ENCODE results near the gene CCDC40. TPM values are rescaled to one million over a fixed set of nuclear protein-coding genes. Genes with fewer than 3 reads are reported as not detected.

Gene CCDC40
- total RNA-seq, 1 experiment from 2014 or later = 14.2 TPM

DNA sequence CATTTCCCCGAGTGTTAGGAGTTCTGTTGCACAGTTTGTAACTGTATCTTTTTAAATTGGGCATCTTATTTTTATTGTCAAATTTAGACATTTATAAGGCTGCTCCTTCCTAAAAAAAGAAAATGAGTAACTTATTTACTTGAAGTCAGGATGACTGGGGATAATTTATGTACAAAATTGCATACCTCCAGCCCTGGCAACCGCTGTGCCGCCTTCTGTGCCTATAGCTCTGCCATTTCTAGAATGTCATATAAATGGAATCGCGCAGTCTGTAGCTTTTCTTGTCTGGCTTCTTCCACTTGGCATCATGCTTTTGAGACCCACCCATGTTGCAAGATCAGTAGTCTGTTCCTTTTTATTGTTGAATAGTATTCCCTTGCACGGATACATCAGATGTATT, 36.0 kb downstream of the CCDC40 start:
- no TSS peak for BruUV-seq (replicated peaks)
- CTCF ChIA-PET = no interaction called here
- POLR2A ChIA-PET (ENCODE audit: unreplicated experiment) = no interaction called here
- no peaks in the 10 kb centered on the region for H3K9me3 ChIP-seq (ENCODE audit: insufficient read depth, low read depth)
- no peaks in the 10 kb centered on the region for H3K79me2 ChIP-seq (ENCODE audit: low read depth)
- no peak overlapping the region for H3K27ac ChIP-seq
- no peaks in the 10 kb centered on the region for H3K27me3 ChIP-seq (ENCODE audit: insufficient read depth, low read depth)
- H3K4me3 ChIP-seq = no peak overlapping the region
- no peak overlapping the region for H3K4me2 ChIP-seq
- intact Hi-C loops (cut with micrococcal nuclease; ENCODE audit: unreplicated experiment) = no loop called here
- no peak for TF ChIP-seq EZH2 (IDR thresholded peaks at IDR 0.05; ENCODE audit: low read depth)
- no peak for TF ChIP-seq CTCF (conservative IDR thresholded peaks at IDR 0.05)
- H2AFZ ChIP-seq = no peak overlapping the region
- H3K9me2 ChIP-seq (ENCODE audit: insufficient read depth) = no peaks in the 10 kb centered on the region
- H4K20me1 ChIP-seq (ENCODE audit: insufficient read depth) = no peaks in the 10 kb centered on the region
- DNase-seq = no peak
- no peaks in the 10 kb centered on the region for H3K4me1 ChIP-seq (replicated peaks; ENCODE audit: insufficient read depth)
- H3F3A ChIP-seq (ENCODE audit: insufficient read depth, low read depth) = no peaks in the 10 kb centered on the region
- no peaks in the 10 kb centered on the region for H3K36me3 ChIP-seq (ENCODE audit: low read depth)

DNA sequence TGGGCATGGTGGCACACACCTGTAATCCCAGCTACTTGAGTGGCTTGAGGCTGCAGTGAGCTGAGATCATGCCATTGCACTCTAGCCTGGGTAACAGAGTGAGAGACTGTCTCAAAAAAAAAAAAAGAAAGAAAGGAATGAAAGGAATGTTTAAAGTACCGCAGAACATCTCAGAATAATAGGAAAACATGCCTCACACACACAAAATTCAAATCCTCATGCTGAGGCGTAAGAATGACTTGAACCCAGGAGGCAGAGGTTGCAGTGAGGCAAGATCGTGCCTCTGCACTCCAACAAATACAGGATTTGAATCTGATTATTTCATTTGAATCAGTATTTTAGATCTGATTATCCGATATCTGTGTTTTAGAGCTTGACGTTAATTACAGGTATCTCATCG, 43.6 kb downstream of the CCDC40 start:
- intact Hi-C loops (cut with micrococcal nuclease; ENCODE audit: unreplicated experiment) = no loop called here
- Histone ChIP-seq H3K4me1 (replicated peaks; ENCODE audit: insufficient read depth) (no peaks in the 10 kb centered on the region), H3K27me3 (ENCODE audit: insufficient read depth, low read depth) (no peaks in the 10 kb centered on the region; the same call in 1 of the 2 replicates), H3K79me2 (ENCODE audit: low read depth) (no peaks in the 10 kb centered on the region), H3K4me3 (no peak overlapping the region), H4K20me1 (ENCODE audit: insufficient read depth) (no peaks in the 10 kb centered on the region), H3F3A (ENCODE audit: insufficient read depth, low read depth) (no peaks in the 10 kb centered on the region), H3K9me3 (ENCODE audit: insufficient read depth, low read depth) (no peaks in the 10 kb centered on the region), H3K36me3 (ENCODE audit: low read depth) (no peaks in the 10 kb centered on the region), H3K4me2 (no peak overlapping the region), H3K27ac (no peak overlapping the region), H3K9me2 (ENCODE audit: insufficient read depth) (no peaks in the 10 kb centered on the region), H2AFZ (no peak overlapping the region)
- ChIA-PET POLR2A (ENCODE audit: unreplicated experiment) (interaction anchor here (0.7 kb wide), 1 partner anchor 1055 kb away, joined by 4 read pairs; no protein-coding TSS in a partner anchor), CTCF (no interaction called here)
- no peak for DNase-seq
- no peak for TF ChIP-seq CTCF (conservative IDR thresholded peaks at IDR 0.05)
- TF ChIP-seq EZH2 (IDR thresholded peaks at IDR 0.05; ENCODE audit: low read depth) = no peak
- no TSS peak for BruUV-seq (replicated peaks)

DNA sequence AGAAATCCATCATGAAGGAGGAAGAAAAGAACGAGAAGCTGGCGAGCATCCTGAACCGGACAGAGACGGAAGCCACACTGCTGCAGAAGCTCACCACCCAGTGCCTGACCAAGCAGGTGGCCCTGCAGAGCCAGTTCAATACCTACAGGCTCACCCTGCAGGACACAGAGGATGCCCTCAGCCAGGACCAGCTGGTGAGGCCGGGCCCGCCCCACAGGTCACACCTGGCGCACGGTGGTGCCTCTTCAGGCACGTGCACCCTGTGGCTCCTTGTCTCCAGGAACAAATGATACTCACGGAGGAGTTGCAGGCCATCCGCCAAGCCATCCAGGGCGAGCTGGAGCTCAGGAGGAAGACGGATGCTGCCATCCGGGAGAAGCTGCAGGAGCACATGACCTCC, 45.2 kb downstream of the CCDC40 start:
- Histone ChIP-seq H3F3A (ENCODE audit: insufficient read depth, low read depth) (no peaks in the 10 kb centered on the region), H3K4me1 (replicated peaks; ENCODE audit: insufficient read depth) (no peaks in the 10 kb centered on the region), H3K36me3 (ENCODE audit: low read depth) (no peaks in the 10 kb centered on the region), H3K9me2 (ENCODE audit: insufficient read depth) (no peaks in the 10 kb centered on the region), H3K4me2 (no peak overlapping the region), H2AFZ (no peak overlapping the region), H3K27ac (no peak overlapping the region), H3K27me3 (ENCODE audit: insufficient read depth, low read depth) (peaks cover 2% of the 10 kb centered on the region; the same call in 1 of the 2 replicates), H4K20me1 (ENCODE audit: insufficient read depth) (no peaks in the 10 kb centered on the region), H3K4me3 (no peak overlapping the region), H3K9me3 (ENCODE audit: insufficient read depth, low read depth) (no peaks in the 10 kb centered on the region), H3K79me2 (ENCODE audit: low read depth) (no peaks in the 10 kb centered on the region)
- TF ChIP-seq CTCF (conservative IDR thresholded peaks at IDR 0.05) (no peak), EZH2 (IDR thresholded peaks at IDR 0.05; ENCODE audit: low read depth) (no peak)
- POLR2A ChIA-PET (ENCODE audit: unreplicated experiment) = interaction anchor here (0.5 kb wide), 1 partner anchor 284 kb away, joined by 9 read pairs; no protein-coding TSS in a partner anchor
- DNase-seq = no peak
- CTCF ChIA-PET = interaction anchor here (0.6 kb wide), 1 partner anchor 78 kb away, joined by 3 read pairs; no protein-coding TSS in a partner anchor
- BruUV-seq (replicated peaks) = no TSS peak
- intact Hi-C loops (cut with micrococcal nuclease; ENCODE audit: unreplicated experiment) = no loop called here
